Neural cell (in vitro differentiated cells): Measurements from ENCODE around the gene LIN7B. TPM values are rescaled to one million over a fixed set of nuclear protein-coding genes. Genes with fewer than 3 reads are reported as not detected.

ENCODE experiments used
- H2AFZ ChIP-seq: fragments of 200-600, 300-800 bp; sonication (generic), shearing (Covaris generic); 2 replicates; pipeline ENCODE4 v1.6.0; 2014; ENCODE audit warnings: low read depth, mild to moderate bottlenecking, antibody characterized with exemption, low read length, moderate library complexity
- H3F3A ChIP-seq: fragments of 200-600 bp; shearing (Covaris generic); 2 replicates; pipeline ENCODE4 v1.6.1; 2016; ENCODE audit warnings: mild to moderate bottlenecking, moderate library complexity, mixed read lengths, antibody characterized with exemption, low read length; ENCODE audit not compliant: insufficient read depth, poor library complexity, severe bottlenecking
- H3K27ac ChIP-seq: fragments of 200-600, 300-800 bp; sonication (generic), shearing (Covaris generic); 2 replicates; pipeline ENCODE4 v1.5.1; 2014; ENCODE audit warnings: mild to moderate bottlenecking, low read length, moderate library complexity
- H3K27me3 ChIP-seq: fragments of 300-800, 200-600 bp; sonication (generic), shearing (Covaris generic); 2 replicates; pipeline ENCODE4 v1.6.0; 2014; ENCODE audit warnings: mild to moderate bottlenecking, low read depth, low read length, moderate library complexity; ENCODE audit not compliant: insufficient read depth
- H3K36me3 ChIP-seq: fragments of 300-800, 200-600 bp; sonication (generic), shearing (Covaris generic); 2 replicates; pipeline ENCODE4 v1.5.1; 2014; ENCODE audit warnings: mild to moderate bottlenecking, antibody characterized with exemption, low read length, moderate library complexity; ENCODE audit not compliant: insufficient read depth
- H3K4me2 ChIP-seq: fragments of 300-800, 200-600 bp; sonication (generic), shearing (Covaris generic); 2 replicates; pipeline ENCODE4 v1.6.0; 2014; ENCODE audit warnings: mild to moderate bottlenecking, low read length
- H3K4me3 ChIP-seq: fragments of 300-800, 200-600 bp; sonication (generic), shearing (Covaris generic); 2 replicates; pipeline ENCODE4 v1.5.1; 2014; ENCODE audit warnings: mild to moderate bottlenecking, low read length, moderate library complexity
- H3K79me2 ChIP-seq: fragments of 200-600 bp; shearing (Covaris generic); replicated peaks from 2 replicates; pipeline ENCODE4 v1.6.0; 2014; ENCODE audit warnings: mild to moderate bottlenecking, low read length, moderate library complexity; ENCODE audit not compliant: insufficient read depth
- H3K9ac ChIP-seq: fragments of 300-800, 200-600 bp; sonication (generic), shearing (Covaris generic); 2 replicates; pipeline ENCODE4 v1.6.1; 2016; ENCODE audit warnings: mild to moderate bottlenecking, low read length, mixed read lengths
- H3K9me2 ChIP-seq: fragments of 200-600 bp; shearing (Covaris generic); 2 replicates; pipeline ENCODE4 v1.6.1; 2016; ENCODE audit warnings: mild to moderate bottlenecking, low read length, mixed read lengths; ENCODE audit not compliant: insufficient read depth
- H3K9me3 ChIP-seq: fragments of 200-600, 300-800 bp; sonication (generic), shearing (Covaris generic); 2 replicates; pipeline ENCODE4 v1.6.1; 2016; ENCODE audit warnings: mild to moderate bottlenecking, mixed run types, low read length, moderate library complexity, mixed read lengths
- H4K20me1 ChIP-seq: fragments of 200-600 bp; shearing (Covaris generic); 2 replicates; pipeline ENCODE4 v1.6.1; 2016; ENCODE audit warnings: mild to moderate bottlenecking, mixed run types; ENCODE audit not compliant: insufficient read depth
- CTCF ChIP-seq: fragments of 450-650 bp; IDR thresholded peaks from 2 replicates; pipeline ENCODE4 v1.5.1; 2014; ENCODE audit warnings: antibody characterized with exemption, mild to moderate bottlenecking, moderate library complexity; ENCODE audit not compliant: poor library complexity, severe bottlenecking
- EP300 ChIP-seq: fragments of 450-650 bp; conservative IDR thresholded peaks from 2 replicates; pipeline ENCODE4 v1.6.1; 2014; ENCODE audit warnings: antibody characterized with exemption, mild to moderate bottlenecking, moderate library complexity; ENCODE audit not compliant: poor library complexity, severe bottlenecking
- EZH2 ChIP-seq: fragments of 200-600, 300-800 bp; shearing (Covaris generic), sonication (generic); IDR thresholded peaks from 2 replicates; pipeline ENCODE4 v1.6.1; 2014; ENCODE audit warnings: antibody characterized with exemption, low read length, borderline replicate concordance, mild to moderate bottlenecking; ENCODE audit not compliant: insufficient read depth, poor library complexity, severe bottlenecking
- MXI1 ChIP-seq: fragments of 450-650 bp; conservative IDR thresholded peaks from 2 replicates; pipeline ENCODE4 v1.6.1; 2014; ENCODE audit warnings: antibody characterized with exemption, mild to moderate bottlenecking; ENCODE audit not compliant: poor library complexity, severe bottlenecking
- POLR2AphosphoS5 ChIP-seq: IDR thresholded peaks from 2 replicates; pipeline ENCODE4 v1.6.1; 2012
- RAD21 ChIP-seq: fragments of 450-650 bp; conservative IDR thresholded peaks from 2 replicates; pipeline ENCODE4 v1.6.1; 2014; ENCODE audit warnings: antibody characterized with exemption, mild to moderate bottlenecking, moderate library complexity
- REST ChIP-seq: IDR thresholded peaks from 2 replicates; pipeline ENCODE4 v1.6.1; 2012; ENCODE audit warnings: borderline replicate concordance
- SMC3 ChIP-seq: fragments of 450-650 bp; conservative IDR thresholded peaks from 2 replicates; pipeline ENCODE4 v1.6.1; 2014; ENCODE audit warnings: antibody characterized with exemption, mild to moderate bottlenecking, moderate library complexity; ENCODE audit not compliant: poor library complexity
- TAF1 ChIP-seq: IDR thresholded peaks from 2 replicates; pipeline ENCODE4 v1.6.1; 2012; ENCODE audit warnings: low read depth
- polyA plus RNA-seq: library from polyadenylated mRNA; depleted of rRNA; stranded (reverse); fragments of >200 nt; gene quantifications from 2 replicates; pipeline ENCODE4 v1.2.3, GENCODE V29; 2014

The LIN7B gene
- polyA plus RNA-seq, 1 donor from 2014 or later, result 88.7 TPM

DNA sequence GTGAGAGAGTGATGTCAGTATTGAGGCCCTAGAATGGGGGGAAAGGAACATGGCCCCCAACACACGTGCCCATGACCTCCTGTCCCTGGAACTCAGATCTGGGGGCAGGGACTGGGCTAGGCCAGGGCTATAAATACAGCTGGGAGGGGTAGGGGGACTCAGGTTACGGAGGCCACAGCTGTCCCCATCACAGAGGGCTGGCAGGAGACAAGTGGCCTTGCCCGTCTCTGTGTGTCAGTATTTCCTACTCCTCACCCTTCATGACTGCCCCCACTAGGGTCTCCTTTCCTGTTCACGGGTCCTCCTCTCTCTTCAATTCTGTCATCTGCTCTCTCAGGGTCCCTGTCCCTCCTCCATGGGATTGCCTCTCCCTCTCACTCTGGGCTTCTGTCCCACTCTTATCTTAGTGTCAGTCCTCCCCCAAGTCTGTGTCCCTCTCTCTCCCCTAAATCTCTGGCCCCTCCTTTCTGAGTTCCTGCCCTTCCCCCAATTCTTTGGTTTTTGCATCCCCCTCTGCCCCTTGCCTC is 41.7 kb downstream of the LIN7B start:
- no peaks in the 10 kb centered on the region for H3K9me3 ChIP-seq
- no peaks in the 10 kb centered on the region for H3K36me3 ChIP-seq
- H3K4me3 ChIP-seq, result no peak overlapping the region
- H3K9ac ChIP-seq, result no peak overlapping the region
- H3K4me2 ChIP-seq, result no peak overlapping the region
- H3K27me3 ChIP-seq, result no peaks in the 10 kb centered on the region
- no peaks in the 10 kb centered on the region for H3K9me2 ChIP-seq
- TF ChIP-seq RAD21, result no peak
- TF ChIP-seq SMC3, result no peak
- TF ChIP-seq POLR2AphosphoS5, result no peak
- TF ChIP-seq TAF1, result no peak
- TF ChIP-seq EZH2, result no peak
- TF ChIP-seq MXI1, result no peak
- TF ChIP-seq EP300, result no peak
- H2AFZ ChIP-seq, result no peak overlapping the region
- H3K79me2 ChIP-seq, result no peaks in the 10 kb centered on the region
- no peaks in the 10 kb centered on the region for H4K20me1 ChIP-seq
- H3F3A ChIP-seq, result no peaks in the 10 kb centered on the region
- no peak overlapping the region for H3K27ac ChIP-seq

DNA sequence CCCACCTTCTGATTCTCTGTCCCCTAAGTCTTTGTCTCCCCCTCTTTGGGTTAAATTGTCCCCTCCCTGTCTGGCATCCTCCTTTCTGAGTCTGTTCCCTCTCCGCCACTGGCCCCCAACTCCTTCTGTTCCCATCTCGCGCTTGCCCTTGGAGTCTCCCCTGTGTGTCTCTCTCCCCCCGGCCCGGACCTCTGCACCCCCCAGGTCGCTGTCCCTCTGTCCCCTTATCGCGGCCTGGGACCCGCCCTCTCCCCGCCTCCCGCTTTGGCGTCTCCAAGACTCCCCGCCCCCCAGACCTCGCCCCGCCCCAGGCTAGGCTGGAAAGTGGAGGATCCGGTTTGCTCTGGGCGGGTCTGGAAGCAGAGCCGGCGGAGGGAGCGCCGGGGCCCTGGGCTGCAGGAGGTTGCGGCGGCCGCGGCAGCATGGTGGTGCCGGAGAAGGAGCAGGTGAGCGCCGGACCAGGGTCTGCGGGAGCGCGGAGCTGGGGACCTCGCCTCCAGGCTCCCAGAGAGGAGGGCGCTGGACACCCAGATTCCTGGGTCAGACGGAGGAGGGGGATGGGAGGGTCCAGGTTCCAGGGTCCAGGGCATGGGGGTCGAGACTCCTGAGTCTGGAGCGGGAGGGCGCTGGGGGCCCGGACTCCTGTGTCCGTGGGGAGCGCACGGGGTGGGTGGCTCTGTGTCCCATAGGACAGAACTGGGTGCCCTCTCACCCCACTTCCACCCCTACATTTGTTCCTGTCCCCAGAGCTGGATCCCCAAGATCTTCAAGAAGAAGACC is 43.5 kb downstream of the LIN7B start, which contains the start of gene TRPM4:
TSS of gene TRPM4 (plus strand) at position 348 of the 780 bp plus-strand sequence. CDS start at position 423, 75 bp downstream.
- Histone ChIP-seq H2AFZ (peak within 1 kb of the TSS; percentile 76), H3K4me2 (peak within 1 kb of the TSS; percentile 82), H4K20me1 (no peaks in the 10 kb centered on the region), H3K9me3 (no peaks in the 10 kb centered on the region), H3F3A (no peaks in the 10 kb centered on the region), H3K27ac (peak within 1 kb of the TSS; percentile 60), H3K79me2 (no peaks in the 10 kb centered on the region), H3K4me3 (peak within 1 kb of the TSS; percentile 86), H3K27me3 (no peaks in the 10 kb centered on the region), H3K9me2 (no peaks in the 10 kb centered on the region), H3K36me3 (no peaks in the 10 kb centered on the region), H3K9ac (peak within 1 kb of the TSS; percentile 93)
- TF ChIP-seq EP300 (peak; percentile 14), SMC3 (no peak), EZH2 (no peak), TAF1 (peak; percentile 82), RAD21 (no peak), CTCF (no peak), POLR2AphosphoS5 (peak; percentile 93), MXI1 (peak; percentile 72), REST (peak; percentile 19)
